Astrocyte of the spinal cord (primary cell): ENCODE data around the gene MEP1A.
A peak's percentile ranks its signal among the peaks of the same experiment; 100 is the strongest.

Experiments
- DNase-seq: peaks from one replicate; pipeline ENCODE4 v3.0.0; 2011; ENCODE audit warnings: low read depth, low spot score
- H3K4me3 ChIP-seq: 2 replicates; pipeline ENCODE4 v1.5.1; 2011; ENCODE audit warnings: low read depth, mild to moderate bottlenecking, low read length, moderate library complexity
- in situ Hi-C: cut with HindIII; loops from 2 replicates; pipeline ENCODE4 v1.10.0; 2017; ENCODE audit warnings: low sequenced_read_pairs
- TF ChIP-seq, protein P1 (sequence below): IDR thresholded peaks from 2 replicates; pipeline ENCODE4 v1.5.1; 2012; ENCODE audit warnings: low read depth, mild to moderate bottlenecking, low read length, inconsistent platforms

The MEP1A gene

DNA sequence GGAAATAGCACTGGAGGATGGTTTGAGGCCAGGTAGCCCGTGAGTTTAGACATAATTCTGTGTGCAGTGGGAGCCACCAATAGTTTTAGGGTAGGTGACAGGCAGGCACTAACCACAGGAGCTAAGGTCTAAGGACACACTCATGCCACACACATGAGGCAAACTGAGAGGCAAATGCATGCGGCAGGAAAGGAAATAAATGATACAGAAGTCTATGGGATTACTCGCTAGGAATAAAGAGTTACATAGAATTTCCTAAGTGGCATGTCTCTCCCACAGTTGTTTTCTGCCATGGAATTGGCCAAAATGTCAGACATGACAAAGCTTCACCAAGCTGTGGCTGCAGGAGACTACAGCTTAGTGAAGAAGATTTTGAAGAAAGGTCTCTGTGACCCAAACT, 41.5 kb upstream of the MEP1A start:
- TF ChIP-seq, protein P1, sequence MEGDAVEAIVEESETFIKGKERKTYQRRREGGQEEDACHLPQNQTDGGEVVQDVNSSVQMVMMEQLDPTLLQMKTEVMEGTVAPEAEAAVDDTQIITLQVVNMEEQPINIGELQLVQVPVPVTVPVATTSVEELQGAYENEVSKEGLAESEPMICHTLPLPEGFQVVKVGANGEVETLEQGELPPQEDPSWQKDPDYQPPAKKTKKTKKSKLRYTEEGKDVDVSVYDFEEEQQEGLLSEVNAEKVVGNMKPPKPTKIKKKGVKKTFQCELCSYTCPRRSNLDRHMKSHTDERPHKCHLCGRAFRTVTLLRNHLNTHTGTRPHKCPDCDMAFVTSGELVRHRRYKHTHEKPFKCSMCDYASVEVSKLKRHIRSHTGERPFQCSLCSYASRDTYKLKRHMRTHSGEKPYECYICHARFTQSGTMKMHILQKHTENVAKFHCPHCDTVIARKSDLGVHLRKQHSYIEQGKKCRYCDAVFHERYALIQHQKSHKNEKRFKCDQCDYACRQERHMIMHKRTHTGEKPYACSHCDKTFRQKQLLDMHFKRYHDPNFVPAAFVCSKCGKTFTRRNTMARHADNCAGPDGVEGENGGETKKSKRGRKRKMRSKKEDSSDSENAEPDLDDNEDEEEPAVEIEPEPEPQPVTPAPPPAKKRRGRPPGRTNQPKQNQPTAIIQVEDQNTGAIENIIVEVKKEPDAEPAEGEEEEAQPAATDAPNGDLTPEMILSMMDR, result no peak
- DNase-seq, result no peak
- H3K4me3 ChIP-seq, result no peak overlapping the region
- in situ Hi-C loops, result no loop called here

DNA sequence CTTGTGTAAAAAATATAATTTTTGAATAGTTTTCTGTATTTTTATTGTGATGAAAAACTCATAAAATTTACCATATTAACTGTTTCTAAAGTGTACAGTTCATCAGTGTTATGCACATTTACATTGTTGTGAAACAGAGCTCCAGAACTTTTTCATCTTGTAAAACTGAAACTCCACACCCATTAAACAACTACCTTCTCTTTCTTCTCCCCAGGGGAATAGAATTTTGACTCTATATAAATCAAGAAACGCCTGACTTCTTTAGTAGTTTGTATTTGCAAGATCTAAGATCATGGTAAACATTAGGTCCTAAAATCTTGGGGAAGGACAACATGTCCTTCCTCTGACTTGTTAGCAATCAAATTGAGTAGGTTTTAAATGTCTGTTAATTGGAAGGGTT, 37.3 kb upstream of the MEP1A start:
- DNase-seq, result no peak
- in situ Hi-C loops, result no loop called here
- H3K4me3 ChIP-seq, result no peak overlapping the region
- TF ChIP-seq, protein P1, result no peak

DNA sequence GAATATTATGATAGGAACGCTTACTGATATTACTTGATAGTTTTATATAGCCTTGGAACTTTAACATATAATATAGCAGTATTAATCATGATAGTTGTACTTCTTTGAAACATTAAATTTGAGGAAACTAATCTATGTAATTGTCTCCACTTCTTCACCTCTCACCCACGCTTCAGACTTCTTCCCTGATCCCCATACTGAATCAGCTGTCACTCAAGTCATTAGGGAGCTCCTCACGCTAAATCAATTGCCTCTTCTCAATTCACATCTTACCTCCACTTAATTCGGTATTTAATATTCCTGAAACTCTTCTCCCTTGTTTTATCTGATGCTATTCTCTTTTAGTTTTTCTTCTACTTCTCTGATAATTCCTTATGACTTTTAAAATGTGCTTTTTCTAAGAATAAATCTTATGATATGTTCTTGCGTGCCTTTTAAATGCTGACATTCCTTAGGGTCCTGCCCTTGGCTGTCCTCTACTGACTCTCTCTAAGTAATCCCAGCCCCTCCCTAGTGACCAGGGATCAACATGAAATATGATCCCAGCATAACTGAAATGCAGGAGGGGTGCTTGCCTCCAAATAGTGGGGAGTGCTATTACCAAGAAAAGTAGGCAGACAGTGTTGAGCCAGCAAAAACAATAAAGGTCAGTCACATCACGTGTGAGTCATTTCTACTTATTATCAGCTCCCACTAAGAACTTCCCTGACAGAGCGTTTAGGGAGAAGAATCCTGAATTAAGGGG, 36.5 kb upstream of the MEP1A start:
- DNase-seq, result peak; percentile 17
- TF ChIP-seq, protein P1, result no peak
- no peak overlapping the region for H3K4me3 ChIP-seq
- in situ Hi-C loops, result no loop called here

DNA sequence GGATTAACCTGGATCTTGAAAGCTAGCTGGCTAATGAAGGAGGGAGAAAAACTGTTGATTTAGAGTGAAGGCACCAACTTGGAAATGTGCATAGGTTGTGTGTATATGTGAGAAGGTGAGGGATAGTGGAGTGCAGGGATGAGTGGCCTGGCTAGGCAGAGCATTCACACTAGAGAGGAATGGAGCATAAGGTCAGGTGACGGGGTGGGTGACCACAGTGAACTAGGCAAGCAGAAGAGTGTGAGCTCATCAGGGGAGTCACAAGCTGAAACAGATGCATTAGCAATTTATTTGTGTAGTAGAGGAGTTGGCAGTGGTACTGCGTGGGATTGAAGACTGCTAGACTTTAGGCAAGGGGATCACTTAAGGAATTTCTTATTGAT, 36.0 kb upstream of the MEP1A start:
- no peak overlapping the region for H3K4me3 ChIP-seq
- DNase-seq, result no peak
- TF ChIP-seq, protein P1, result no peak
- in situ Hi-C loops, result no loop called here

DNA sequence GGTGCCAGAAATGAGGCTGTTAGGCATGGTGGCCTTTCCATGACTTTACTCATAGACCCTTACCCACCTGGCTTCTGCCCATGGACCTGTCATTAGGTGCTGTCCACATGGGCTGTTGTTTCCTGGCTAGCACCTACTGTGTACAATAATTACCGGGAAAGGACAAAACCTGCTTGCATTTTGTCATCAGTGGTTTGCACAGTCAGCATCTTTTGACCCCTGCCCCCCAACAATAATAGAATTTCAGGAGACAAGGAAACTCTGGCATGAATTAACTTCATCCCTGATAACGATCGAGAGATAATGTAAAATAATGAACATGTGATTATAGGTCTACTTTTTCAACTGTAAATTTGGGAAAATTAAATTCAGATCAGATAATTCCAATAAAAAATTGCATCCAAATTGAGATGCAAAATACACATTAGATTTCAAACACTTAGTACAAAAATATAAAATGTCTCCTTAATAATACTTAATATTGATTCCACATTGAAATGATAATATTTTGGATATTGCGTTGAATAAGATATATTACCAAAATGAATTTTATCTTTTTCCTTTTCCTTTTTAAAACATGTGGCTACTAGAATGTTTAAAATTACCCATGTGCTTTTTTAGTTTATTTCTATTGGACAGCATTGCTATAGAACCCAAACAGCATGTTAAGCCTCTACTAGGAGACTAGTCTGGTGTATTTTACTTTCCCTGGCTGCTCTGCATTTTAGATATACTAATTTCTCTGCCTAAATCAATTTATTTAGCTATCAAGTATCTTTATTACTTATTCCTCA, 34.0 kb upstream of the MEP1A start:
- no peak for DNase-seq
- no peak overlapping the region for H3K4me3 ChIP-seq
- TF ChIP-seq, protein P1, result no peak
- in situ Hi-C loops, result no loop called here

DNA sequence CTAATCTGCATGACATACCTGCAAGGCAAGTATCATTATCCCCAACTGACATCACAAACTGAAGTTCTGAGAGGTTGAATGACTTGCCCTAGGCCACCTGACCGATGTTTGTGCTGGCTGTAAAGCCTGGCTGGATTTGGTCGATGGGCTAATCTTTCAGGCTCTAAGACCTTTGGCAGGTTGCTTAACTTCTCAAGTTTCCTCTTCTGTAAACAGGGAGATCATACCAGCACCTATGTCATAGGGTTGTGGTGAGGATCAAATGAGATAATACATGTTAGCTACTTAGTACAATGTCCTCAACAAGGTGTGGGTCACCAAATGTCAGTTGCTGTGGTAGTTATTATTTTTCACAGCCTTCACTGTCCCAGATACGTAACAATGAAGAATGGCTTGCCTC, 32.3 kb upstream of the MEP1A start:
- DNase-seq, result no peak

More for the DNA sequence above, 32.3 kb upstream of the MEP1A start:
- TF ChIP-seq, protein P1, result no peak
- H3K4me3 ChIP-seq, result no peak overlapping the region
- in situ Hi-C loops, result no loop called here
